ENCODE results near the gene FAM83F. TPM values are rescaled to one million over a fixed set of nuclear protein-coding genes. Genes with fewer than 3 reads are reported as not detected.

FAM83F gene
- total RNA-seq, 1 donor from 2014 or later = 1.4 TPM

- DNase-seq (ENCODE audit: low spot score) = no peak
These were observed 29.0 kb upstream of the FAM83F start for GRCh38 chr22:39965748-39966147.

- no peak for DNase-seq (ENCODE audit: low spot score)
These were observed 28.3 kb upstream of the FAM83F start for GRCh38 chr22:39966470-39966869.

- DNase-seq (ENCODE audit: low spot score) = no peak
These were observed 27.5 kb upstream of the FAM83F start for GRCh38 chr22:39967103-39967829.

- DNase-seq (ENCODE audit: low spot score) = no peak
These were observed 26.5 kb upstream of the FAM83F start for GRCh38 chr22:39967996-39968972.

GRCh38 chr22:39970742-39971141 lies 24.0 kb upstream of the FAM83F start:
- DNase-seq (ENCODE audit: low spot score) = no peak

GRCh38 chr22:39972641-39973040 lies 22.1 kb upstream of the FAM83F start:
- no peak for DNase-seq (ENCODE audit: low spot score)

- no peak for DNase-seq (ENCODE audit: low spot score)
These were observed 21.1 kb upstream of the FAM83F start for GRCh38 chr22:39973656-39974055.

GRCh38 chr22:39974065-39974464 lies 20.7 kb upstream of the FAM83F start:
- no peak for DNase-seq (ENCODE audit: low spot score)

- no peak for DNase-seq (ENCODE audit: low spot score)
These were observed 15.7 kb upstream of the FAM83F start for GRCh38 chr22:39979048-39979447.

GRCh38 chr22:39979458-39979857 lies 15.3 kb upstream of the FAM83F start:
- DNase-seq (ENCODE audit: low spot score) = no peak

- no peak for DNase-seq (ENCODE audit: low spot score)
These were observed 14.2 kb upstream of the FAM83F start for GRCh38 chr22:39980596-39980995.

- DNase-seq (ENCODE audit: low spot score) = no peak
These were observed 11.4 kb upstream of the FAM83F start for GRCh38 chr22:39983346-39983745.

- DNase-seq (ENCODE audit: low spot score) = no peak
These were observed 10.7 kb upstream of the FAM83F start for GRCh38 chr22:39984006-39984405.

GRCh38 chr22:39984746-39985145 lies 10.0 kb upstream of the FAM83F start:
- no peak for DNase-seq (ENCODE audit: low spot score)

- no peak for DNase-seq (ENCODE audit: low spot score)
These were observed 9.2 kb upstream of the FAM83F start for GRCh38 chr22:39985383-39986035.

GRCh38 chr22:39988386-39989114 lies 6.2 kb upstream of the FAM83F start:
- DNase-seq (ENCODE audit: low spot score) = no peak

GRCh38 chr22:39989633-39990032 lies 5.1 kb upstream of the FAM83F start:
- DNase-seq (ENCODE audit: low spot score) = no peak

GRCh38 chr22:39990686-39991085 lies 4.1 kb upstream of the FAM83F start:
- DNase-seq (ENCODE audit: low spot score) = no peak

- DNase-seq (ENCODE audit: low spot score) = no peak
These were observed 3.4 kb upstream of the FAM83F start for GRCh38 chr22:39991159-39991860.

- DNase-seq (ENCODE audit: low spot score) = no peak
These were observed 2.5 kb upstream of the FAM83F start for GRCh38 chr22:39992088-39992826.
